Kidney tubule cell (primary cell): ENCODE data around the gene KCNG4.

Experiments
- DNase-seq: peaks from one replicate; pipeline ENCODE4 v3.0.0-alpha.2; 2018; ENCODE audit warnings: low spot score

Gene KCNG4

GRCh38 chr16:84266451-84266850 lies 26.6 kb upstream of the KCNG4 start:
- DNase-seq, result peak; percentile 61

GRCh38 chr16:84262939-84263338 lies 23.1 kb upstream of the KCNG4 start:
- no peak for DNase-seq

GRCh38 chr16:84262031-84262430 lies 22.2 kb upstream of the KCNG4 start:
- DNase-seq, result no peak

DNA sequence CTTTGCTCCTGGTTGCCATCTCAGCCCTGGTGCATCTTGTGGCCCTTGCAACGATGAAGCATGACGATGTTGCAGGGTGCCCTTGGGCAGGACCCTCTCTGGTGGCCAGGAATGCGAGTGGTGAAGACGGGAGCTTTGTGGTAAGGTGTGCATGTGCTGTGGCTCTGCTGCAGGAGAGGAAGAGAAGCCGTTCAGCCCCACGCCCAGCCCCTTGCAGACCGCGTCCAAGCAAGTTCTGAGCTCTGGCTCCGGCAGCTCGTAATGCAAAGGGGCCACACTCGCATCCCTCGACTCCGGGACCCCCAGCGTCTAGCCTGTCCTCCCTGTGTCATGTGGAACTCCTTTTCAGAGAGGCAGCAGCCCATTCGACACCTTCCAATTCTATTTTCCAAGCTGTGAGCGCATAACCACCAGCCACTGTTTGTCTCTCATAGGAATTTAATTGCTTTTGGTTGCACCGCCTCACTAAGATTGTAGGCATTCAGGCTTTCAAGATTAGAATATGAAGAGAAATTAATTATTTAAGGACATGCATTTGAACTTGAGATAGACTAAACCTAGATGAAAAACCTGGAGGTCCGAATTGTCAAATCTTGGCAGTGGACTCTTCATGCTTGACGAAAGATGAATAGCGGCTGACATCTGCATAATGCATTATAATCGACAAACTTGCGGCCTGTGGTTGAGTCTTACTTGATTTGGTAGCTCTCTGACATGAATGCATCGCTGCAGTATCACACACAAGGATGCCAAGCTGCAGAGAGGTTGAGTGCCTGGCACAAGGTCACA lies 21.1 kb upstream of the KCNG4 start:
- no peak for DNase-seq

- no peak for DNase-seq
Measured at GRCh38 chr16:84259691-84260090, 19.9 kb upstream of the KCNG4 start.

DNA sequence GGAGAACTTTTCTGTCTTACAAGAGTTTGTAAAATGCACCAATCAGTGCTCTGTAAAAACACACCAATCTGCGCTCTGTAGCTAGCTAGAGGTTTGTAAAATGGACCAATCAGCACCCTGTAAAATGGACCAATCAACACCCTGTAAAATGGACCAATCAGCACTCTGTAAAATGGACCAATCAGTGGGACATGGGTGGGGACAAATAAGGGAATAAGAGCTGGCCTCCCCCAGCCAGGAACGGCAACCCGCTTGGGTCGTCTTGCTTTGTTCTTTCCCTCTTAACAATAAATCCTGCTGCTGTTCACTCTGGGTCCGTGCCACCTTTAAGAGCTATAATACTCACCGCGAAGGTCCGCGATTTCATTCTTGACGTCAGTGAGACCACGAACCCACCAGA lies 18.5 kb upstream of the KCNG4 start:
- DNase-seq, result no peak

- DNase-seq, result no peak
Measured at GRCh38 chr16:84255050-84255810, 15.4 kb upstream of the KCNG4 start.

DNA sequence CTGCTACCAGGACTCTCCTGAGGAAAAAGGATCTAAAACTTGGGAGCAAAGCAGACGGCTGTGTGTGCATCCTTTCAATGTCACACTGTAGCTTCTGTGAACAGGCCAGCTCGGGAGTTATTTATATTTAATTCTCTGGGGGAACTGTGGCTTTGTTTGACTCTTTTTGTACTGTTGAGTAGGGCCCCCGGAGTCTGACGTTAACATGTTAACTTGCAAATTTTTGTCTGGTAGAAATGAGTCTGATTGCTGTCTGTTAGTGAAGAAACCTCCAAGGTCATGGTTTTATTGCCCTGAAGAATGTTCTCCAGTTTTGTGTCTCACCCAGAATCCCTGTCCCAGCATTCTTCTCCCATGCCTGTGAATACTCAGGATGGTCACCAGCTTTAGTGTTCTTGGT lies 14.2 kb upstream of the KCNG4 start:
- DNase-seq, result no peak

DNA sequence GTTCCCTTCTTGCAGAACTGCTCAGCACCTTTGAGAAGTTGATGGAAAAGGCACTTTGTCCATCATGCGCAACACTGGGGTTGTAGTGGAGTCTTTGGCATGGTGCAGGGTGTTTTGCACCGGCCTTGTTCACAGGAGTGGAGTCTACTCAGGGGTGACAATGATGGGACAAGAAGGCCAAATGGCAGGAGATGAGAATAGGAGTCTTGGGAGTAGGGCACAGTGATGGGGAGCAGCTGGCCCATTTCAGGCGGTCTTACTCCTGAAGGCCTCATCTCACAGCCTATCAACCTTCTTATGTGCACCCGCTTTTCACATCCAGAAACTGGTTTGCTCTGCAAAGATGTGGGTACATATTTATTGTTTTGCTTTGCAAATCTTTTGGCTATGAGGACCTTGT lies 13.4 kb upstream of the KCNG4 start:
- no peak for DNase-seq

DNA sequence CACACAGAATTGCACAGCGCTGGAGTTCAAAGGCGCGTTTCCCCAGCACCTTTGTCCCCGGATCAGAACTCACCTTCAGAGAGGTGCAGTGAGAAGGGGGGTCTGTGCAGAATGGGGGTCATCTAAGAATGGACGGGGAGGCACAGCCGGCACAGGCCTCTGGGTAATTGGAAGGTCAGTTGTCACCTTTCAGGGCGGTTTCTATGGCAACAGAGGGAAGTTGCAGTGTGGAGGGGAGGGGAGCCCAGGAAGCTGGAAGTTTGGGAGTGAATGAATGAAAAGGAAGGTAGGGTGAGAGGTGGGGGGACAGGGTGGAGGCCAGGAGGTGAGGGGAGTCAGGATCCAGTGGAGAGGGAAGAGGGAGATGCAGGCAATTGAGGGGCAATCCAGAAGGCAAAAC lies 12.4 kb upstream of the KCNG4 start:
- no peak for DNase-seq

- peak; percentile 93 for DNase-seq
Measured at GRCh38 chr16:84247844-84248243, 8.0 kb upstream of the KCNG4 start.

GRCh38 chr16:84247331-84247730 lies 7.5 kb upstream of the KCNG4 start:
- no peak for DNase-seq

DNA sequence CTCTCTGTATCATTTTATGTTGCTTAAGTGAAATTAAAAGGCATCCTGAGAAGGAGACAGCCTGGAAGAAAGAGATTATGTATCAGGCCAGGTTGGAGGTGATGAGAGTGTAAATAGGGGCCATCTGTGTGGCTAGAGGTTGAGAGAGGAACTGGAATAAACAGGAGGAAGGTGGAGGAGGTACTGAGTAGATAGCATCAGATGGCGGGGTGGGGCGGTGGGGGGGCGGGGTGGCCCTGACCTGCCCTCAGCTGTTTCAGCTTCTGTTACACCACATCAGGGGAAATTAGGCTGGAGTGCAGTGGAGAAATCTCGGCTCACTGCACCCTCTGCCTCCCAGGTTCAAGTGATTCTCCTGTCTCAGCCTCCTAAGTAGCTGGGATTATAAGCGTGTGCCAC lies 6.9 kb upstream of the KCNG4 start:
- no peak for DNase-seq

- no peak for DNase-seq
Measured at GRCh38 chr16:84245956-84246678, 6.3 kb upstream of the KCNG4 start.

- no peak for DNase-seq
Measured at GRCh38 chr16:84244728-84245127, 4.9 kb upstream of the KCNG4 start.

DNA sequence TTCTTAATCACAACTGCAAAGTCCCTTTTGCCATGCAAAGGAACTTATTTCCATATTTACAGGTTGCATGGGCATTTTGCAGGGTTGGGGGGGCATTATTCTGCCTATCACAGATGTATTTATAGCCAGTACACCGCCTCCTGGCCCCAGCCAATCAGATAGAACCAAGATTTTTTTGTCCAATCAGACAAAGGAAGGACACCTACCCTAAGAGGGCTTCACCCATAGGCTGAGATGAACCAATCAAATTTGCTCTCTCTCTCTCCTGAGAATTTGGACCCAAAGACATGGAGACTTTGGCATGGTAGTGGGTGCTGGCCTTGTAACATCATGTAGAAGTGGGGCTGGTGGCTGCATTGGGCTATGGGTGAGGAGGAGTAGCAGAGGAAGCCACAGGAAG lies 3.9 kb upstream of the KCNG4 start:
- no peak for DNase-seq

DNA sequence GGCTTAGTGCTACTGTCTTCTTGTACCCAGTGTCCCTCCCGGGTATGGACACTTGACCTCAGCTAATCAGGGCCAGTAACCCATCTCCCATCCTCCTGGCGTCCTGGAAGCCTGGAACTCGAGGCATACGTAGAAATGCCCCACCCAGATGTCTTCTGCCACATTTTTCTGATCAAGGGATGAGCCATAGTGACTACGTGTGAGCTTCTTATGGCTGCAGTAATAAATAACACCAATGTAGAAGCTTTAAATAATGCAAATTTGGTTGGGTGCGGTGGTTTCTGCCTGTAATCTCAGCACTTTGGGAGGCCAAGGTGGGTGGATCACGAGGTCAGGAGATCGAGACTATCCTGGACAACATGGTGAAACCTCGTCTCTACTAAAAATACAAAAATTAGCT lies 3.0 kb upstream of the KCNG4 start:
- no peak for DNase-seq

GRCh38 chr16:84241778-84242177 lies 2.0 kb upstream of the KCNG4 start:
- no peak for DNase-seq

- no peak for DNase-seq
Measured at GRCh38 chr16:84240455-84240854, 643 bp upstream of the KCNG4 start.

DNA sequence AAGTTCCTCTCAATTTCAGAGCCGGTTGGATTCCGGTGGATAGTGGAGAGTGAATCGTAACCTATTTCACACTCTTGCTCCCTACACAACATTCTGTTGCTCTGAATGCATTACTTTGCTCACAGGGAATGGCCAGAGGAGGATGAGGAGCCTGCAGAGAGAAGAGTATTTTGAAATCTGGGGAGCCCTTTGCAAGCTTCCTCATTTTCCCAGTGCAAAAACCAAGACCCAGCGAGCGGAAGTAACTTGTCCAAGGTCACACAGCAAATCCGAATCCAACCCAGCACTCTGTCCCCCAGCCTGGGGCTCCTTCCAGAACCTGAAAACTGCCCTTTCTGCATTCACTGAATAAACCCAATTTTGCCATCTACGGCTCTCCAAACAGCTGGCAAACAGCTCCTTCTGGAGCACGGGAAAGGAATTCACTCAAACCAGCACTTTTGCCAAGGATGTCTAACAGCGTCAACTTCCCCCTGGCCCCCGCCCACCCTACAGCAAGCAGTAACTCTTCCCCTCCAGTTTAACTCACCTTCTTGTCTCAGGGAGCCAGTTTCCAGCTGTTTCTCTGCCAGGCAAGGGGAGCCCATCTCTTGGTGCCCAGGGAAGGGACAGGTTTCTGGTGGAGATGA lies 557 bp downstream of the KCNG4 start:
- DNase-seq, result no peak

- no peak for DNase-seq
Measured at GRCh38 chr16:84237994-84238750, 1.6 kb downstream of the KCNG4 start.

- no peak for DNase-seq
Measured at GRCh38 chr16:84236671-84237070, 3.1 kb downstream of the KCNG4 start.
